ENCODE measurements around the gene PSMD6.

- TF ChIP-seq CTCF (conservative IDR thresholded peaks at IDR 0.05), result no peak
- no peak for TF ChIP-seq ZFX (IDR thresholded peaks at IDR 0.05)
Observed at GRCh38 chr3:64002233-64002632, 21.1 kb downstream of the PSMD6 start.

Data from C4-2B (cell line).